ENCODE data around the gene SPC24.

- TF ChIP-seq CTCF (IDR thresholded peaks at IDR 0.05): no peak
- TF ChIP-seq POLR2A (IDR thresholded peaks at IDR 0.05; ENCODE audit: low read depth): no peak
Observed at GRCh38 chr19:11111117-11111770, 44.3 kb downstream of the SPC24 start.
